HG03439 (cell line): ENCODE data around the gene FOLR2.

Experiments used
- ATAC-seq: cut with Tn5 transposase; IDR thresholded peaks from one replicate; pipeline ENCODE4 v1.9.1; 2021; ENCODE audit warnings: mild to moderate bottlenecking, moderate library complexity; ENCODE audit not compliant: unreplicated experiment

Gene FOLR2

GRCh38 chr11:72239849-72240460 is 23.4 kb downstream of the FOLR2 start:
- ATAC-seq = no peak

GRCh38 chr11:72240461-72241290 is 24.1 kb downstream of the FOLR2 start:
- ATAC-seq = no peak

GRCh38 chr11:72241291-72241781 is 24.7 kb downstream of the FOLR2 start:
- ATAC-seq = no peak

GRCh38 chr11:72242141-72242540 is 25.5 kb downstream of the FOLR2 start:
- ATAC-seq = no peak

GRCh38 chr11:72243173-72244059 is 26.8 kb downstream of the FOLR2 start:
- no peak for ATAC-seq

GRCh38 chr11:72244060-72244360 is 27.4 kb downstream of the FOLR2 start, which contains the start of gene PHOX2A:
PHOX2A (minus strand) TSS chr11:72244176; CDS start chr11:72244004, 172 bp downstream.
- no peak for ATAC-seq

GRCh38 chr11:72244361-72245262 is 28.0 kb downstream of the FOLR2 start:
- ATAC-seq = no peak

GRCh38 chr11:72245263-72245816 is 28.7 kb downstream of the FOLR2 start:
- no peak for ATAC-seq

GRCh38 chr11:72247584-72247983 is 31.0 kb downstream of the FOLR2 start:
- ATAC-seq = no peak

GRCh38 chr11:72249961-72250360 is 33.4 kb downstream of the FOLR2 start:
- ATAC-seq = no peak

GRCh38 chr11:72250661-72251464 is 34.3 kb downstream of the FOLR2 start:
- ATAC-seq = no peak

- ATAC-seq = no peak
Measured at GRCh38 chr11:72251614-72252013, 35.0 kb downstream of the FOLR2 start.

GRCh38 chr11:72253392-72253791 is 36.8 kb downstream of the FOLR2 start:
- no peak for ATAC-seq

GRCh38 chr11:72254299-72254993 is 37.9 kb downstream of the FOLR2 start:
- ATAC-seq = no peak

GRCh38 chr11:72257570-72257969 is 41.0 kb downstream of the FOLR2 start:
- ATAC-seq = no peak

GRCh38 chr11:72259490-72259889 is 42.9 kb downstream of the FOLR2 start:
- ATAC-seq = no peak

GRCh38 chr11:72260574-72260973 is 44.0 kb downstream of the FOLR2 start:
- no peak for ATAC-seq

GRCh38 chr11:72263361-72263760 is 46.8 kb downstream of the FOLR2 start:
- ATAC-seq = no peak

- ATAC-seq = no peak
Measured at GRCh38 chr11:72265951-72266350, 49.4 kb downstream of the FOLR2 start.
